GM12878 (cell line): Measurements from ENCODE around the gene TRAK2. TPM values are rescaled to one million over a fixed set of nuclear protein-coding genes. Genes with fewer than 3 reads are reported as not detected.

Experiments
- ATAC-seq: fragments of 200-7000 bp; cut with Tn5 transposase; 3 replicates; pipeline ENCODE4 v1.9.1; 2020; ENCODE audit warnings: mild to moderate bottlenecking, moderate library complexity
- BruUV-seq: library from RNA; stranded (reverse); fragments of 400-500 nt; replicated peaks from 2 replicates; lab custom pipeline; 2021; lab: Mats Ljungman, UMichigan
- CTCF ChIA-PET: fragments of 300-600 bp; sonication (Branson Sonifier 250); formaldehyde crosslinking; extraction: SDS; loops from one replicate; lab custom pipeline; 2021; ENCODE audit warnings: inconsistent platforms; lab: Yijun Ruan, JAX
- POLR2A ChIA-PET: fragments of 350-600 bp; formaldehyde crosslinking; extraction: SDS; loops from one replicate; lab custom pipeline; 2021; ENCODE audit warnings: inconsistent platforms; lab: Charles Lee
- RAD21 ChIA-PET: fragments of 300-600 bp; sonication (Branson Sonifier 250); formaldehyde crosslinking; loops from one replicate; lab custom pipeline; 2023; ENCODE audit warnings: antibody characterized with exemption; ENCODE audit not compliant: unreplicated experiment; lab: Charles Lee
- SMC1A ChIA-PET: fragments of 300-600 bp; sonication (Branson Sonifier 250); formaldehyde crosslinking; loops from one replicate; lab custom pipeline; 2023; ENCODE audit not compliant: unreplicated experiment, uncharacterized antibody; lab: Charles Lee
- DNase-seq: peaks from one replicate; pipeline ENCODE4 v3.0.0-alpha.2; 2011; ENCODE audit warnings: low read depth, low spot score
- FAIRE-seq: peaks from 3 replicates; lab custom pipeline; 2011; peaks lifted over from hg19 to GRCh38; lab: Jason Lieb, UNC
- H2AFZ ChIP-seq: 2 replicates; pipeline ENCODE4 v1.6.0; 2011; ENCODE audit warnings: low read depth, low read length, control low read depth; ENCODE audit not compliant: control insufficient read depth
- H3K27ac ChIP-seq: 2 replicates; pipeline ENCODE4 v1.5.1; 2011; ENCODE audit warnings: control low read depth; ENCODE audit not compliant: control insufficient read depth, insufficient read depth
- H3K27me3 ChIP-seq, 2 experiments: replicated peaks in 1 of 2; 2 replicates each; pipeline versions ENCODE4 v1.6.0 to v1.6.1; 2011; ENCODE audit warnings: low read length in 1 of 2; ENCODE audit not compliant: control insufficient read depth in 2 of 2, insufficient read depth in 2 of 2
- H3K36me3 ChIP-seq, 2 experiments: 2 replicates each; pipeline ENCODE4 v1.5.1; 2011; ENCODE audit warnings: low read length in 1 of 2; ENCODE audit not compliant: control insufficient read depth in 2 of 2, insufficient read depth in 2 of 2
- H3K4me1 ChIP-seq: 2 replicates; pipeline ENCODE4 v1.6.1; 2011; ENCODE audit warnings: mild to moderate bottlenecking, low read length, moderate library complexity, mixed read lengths; ENCODE audit not compliant: control insufficient read depth, insufficient read depth
- H3K4me2 ChIP-seq: 2 replicates; pipeline ENCODE4 v1.6.0; 2011; ENCODE audit warnings: control low read depth; ENCODE audit not compliant: control insufficient read depth, insufficient read depth
- H3K4me3 ChIP-seq: fragments of 200-600 bp; sonication (generic); 2 replicates; pipeline ENCODE4 v1.5.1; 2016
- H3K79me2 ChIP-seq: 2 replicates; pipeline ENCODE4 v1.6.0; 2011; ENCODE audit warnings: low read length; ENCODE audit not compliant: control insufficient read depth, insufficient read depth
- H3K9ac ChIP-seq: 2 replicates; pipeline ENCODE4 v1.8.0; 2011; ENCODE audit warnings: low read length, control low read depth, mixed read lengths; ENCODE audit not compliant: control insufficient read depth, insufficient read depth
- H3K9me3 ChIP-seq: replicated peaks from 3 replicates; pipeline ENCODE4 v1.5.1; 2011; ENCODE audit warnings: mild to moderate bottlenecking, low read length; ENCODE audit not compliant: control insufficient read depth, insufficient read depth
- H4K20me1 ChIP-seq: 2 replicates; pipeline ENCODE4 v1.6.0; 2011; ENCODE audit not compliant: control insufficient read depth, insufficient read depth
- CREB1 ChIP-seq: IDR thresholded peaks from 2 replicates; pipeline ENCODE4 v1.6.1; 2012; ENCODE audit warnings: low read depth, mild to moderate bottlenecking, inconsistent platforms
- IKZF2 ChIP-seq, 2 experiments: fragments of 450-650 bp; IDR thresholded peaks; 2 replicates each; pipeline ENCODE4 v1.6.1; 2017; ENCODE audit warnings: mild to moderate bottlenecking in 2 of 2, moderate library complexity in 2 of 2
- MEF2B ChIP-seq: fragments of 450-650 bp; IDR thresholded peaks from 2 replicates; pipeline ENCODE4 v1.6.1; 2018; ENCODE audit warnings: mild to moderate bottlenecking, moderate library complexity; ENCODE audit not compliant: partially characterized antibody, poor library complexity, severe bottlenecking
- POU2F2 ChIP-seq: IDR thresholded peaks from 3 replicates; pipeline ENCODE4 v1.6.1; 2011; ENCODE audit warnings: low read depth, mild to moderate bottlenecking, low read length, borderline replicate concordance
- RUNX3 ChIP-seq: IDR thresholded peaks from 2 replicates; pipeline ENCODE4 v1.6.1; 2012; ENCODE audit warnings: low read length, inconsistent platforms
- STAT1 ChIP-seq: fragments of 450-650 bp; conservative IDR thresholded peaks from 2 replicates; pipeline ENCODE4 v1.6.1; 2014; ENCODE audit warnings: antibody characterized with exemption, mild to moderate bottlenecking
- ZBTB40 ChIP-seq: fragments of 450-650 bp; IDR thresholded peaks from 2 replicates; pipeline ENCODE4 v1.6.1; 2016; ENCODE audit warnings: mild to moderate bottlenecking, moderate library complexity, borderline replicate concordance
- ZNF384 ChIP-seq: IDR thresholded peaks from 2 replicates; pipeline ENCODE4 v1.6.1; 2012; ENCODE audit warnings: low read depth, mild to moderate bottlenecking, low read length, improper control_type of control experiment, borderline replicate concordance
- WGBS: methylation state at CpG from one replicate; pipeline ENCODE4 v1.1.6; 2016; ENCODE audit warnings: low lambda C conversion rate; ENCODE audit not compliant: insufficient replicate concordance, insufficient coverage; ENCODE audit errors: missing lambda C conversion rate; 5-methylcytosine and 5-hydroxymethylcytosine counted together
- in situ Hi-C: fragments of 300-500 bp; cut with MboI; formaldehyde crosslinking; loops from 9 replicates; pipeline ENCODE4 v1.14.3; 2018; ENCODE audit warnings: mixed read lengths
- intact Hi-C: fragments of 100-400 bp; cut with micrococcal nuclease; formaldehyde crosslinking; loops from one replicate; pipeline ENCODE4 v1.14.2; 2022; ENCODE audit not compliant: unreplicated experiment
- polyA plus RNA-seq, 11 experiments: library from polyadenylated mRNA; depleted of rRNA in 4 of 11; unstranded in 6 of 11; stranded (reverse) in 5 of 11; fragments of >200 nt; fragmentation: Nextera tagmentation in 4 of 11; fragmentation: Illumina TruSeq in 1 of 11; extraction: Ambion mirVana in 4 of 11; extraction: Trizol in 1 of 11; gene quantifications; 1 replicate in 1 of 11; 2 replicates in 10 of 11; pipeline versions ENCODE4 v1.2.1 to v1.2.3, GENCODE V29; 2011 to 2016; ENCODE audit warnings: inconsistent platforms in 2 of 11, missing spikeins in 2 of 11, low read depth in 1 of 11
- total RNA-seq, 4 experiments: library from RNA; depleted of rRNA in 3 of 4; stranded (reverse); fragments of >200 nt in 3 of 4; fragmentation: Illumina TruSeq in 1 of 4; extraction: Trizol in 1 of 4; gene quantifications; 2 replicates each; pipeline versions ENCODE4 v1.2.1 to v1.2.3, GENCODE V29; 2013 to 2021

Gene TRAK2
- total and polyA plus RNA-seq, 10 of the 15 experiments (the other 5 are each of a cell fraction or from before 2014, with no cell fraction given), result 5.2 to 20.0 (median 11.8) TPM

DNA sequence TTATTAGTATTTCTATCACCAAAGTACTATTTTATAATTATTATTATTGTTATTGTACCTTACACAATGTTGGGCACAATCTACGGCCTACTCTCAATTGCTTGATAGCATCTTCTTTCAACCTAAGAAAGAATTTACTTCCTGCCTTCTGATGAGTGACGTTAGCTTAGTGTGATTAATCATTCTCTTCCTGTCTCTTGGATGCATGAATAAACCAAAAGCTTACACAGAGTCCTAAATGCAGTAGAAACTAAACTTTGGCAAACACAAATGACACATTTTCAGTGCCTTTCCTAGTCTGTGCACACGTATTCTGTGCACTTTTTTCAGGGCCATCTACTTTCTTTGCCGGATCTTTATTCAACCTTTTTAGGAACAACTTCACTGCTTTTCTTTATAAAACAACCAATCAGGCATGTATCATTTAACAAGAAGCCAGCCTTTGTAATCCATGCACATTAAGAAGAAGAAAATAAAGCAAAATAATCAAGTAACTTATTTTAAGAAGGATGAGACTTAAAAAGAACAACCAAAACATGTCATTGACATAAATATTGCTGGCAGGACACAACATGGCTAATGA lies 19.1 kb downstream of the TRAK2 start:
- ATAC-seq (no peak), DNase-seq (no peak), FAIRE-seq (no peak)
- Histone ChIP-seq H3K9ac (no peak overlapping the region), H2AFZ (no peak overlapping the region), H3K27ac (no peak overlapping the region), H3K4me3 (no peak overlapping the region), H3K36me3 (no peaks in the 10 kb centered on the region), H3K27me3 (no peaks in the 10 kb centered on the region), H3K4me1 (no peaks in the 10 kb centered on the region), H4K20me1 (no peaks in the 10 kb centered on the region), H3K79me2 (no peaks in the 10 kb centered on the region; the same call in 1 of the 2 replicates), H3K9me3 (no peaks in the 10 kb centered on the region; the same call in 2 of the 3 replicates), H3K4me2 (no peak overlapping the region)
- intact Hi-C loops, result no loop called here
- POLR2A ChIA-PET, result no interaction called here
- WGBS, result 80% methylated on average over 4 of the region's 4 CpGs
- SMC1A ChIA-PET, result interaction anchor here (0.6 kb wide), 1 partner anchor 9 kb away, joined by 3 read pairs; no protein-coding TSS in a partner anchor
- RAD21 ChIA-PET, result interaction anchor here (0.5 kb wide), 1 partner anchor 566 kb away, joined by 3 read pairs; no protein-coding TSS in a partner anchor
- no TSS peak for BruUV-seq
- in situ Hi-C loops, result no loop called here
- no peak for TF ChIP-seq STAT1
- no peak for TF ChIP-seq CREB1
- no peak for TF ChIP-seq MEF2B
- no peak for TF ChIP-seq ZBTB40
- TF ChIP-seq RUNX3, result no peak
- TF ChIP-seq POU2F2, result no peak
- no peak for TF ChIP-seq IKZF2 (IDR thresholded peaks at IDR 0.05)
- no peak for TF ChIP-seq ZNF384
- CTCF ChIA-PET, result no interaction called here
